ENCODE measurements around the gene ETNPPL. TPM values are rescaled to one million over a fixed set of nuclear protein-coding genes. Genes with fewer than 3 reads are reported as not detected.

The ETNPPL gene
- not detected for total RNA-seq
- total RNA-seq (2013) = not detected

- peak in 2 of 3 donors; percentile 29 to 59 for ATAC-seq
- Mint-ChIP-seq H3K4me1 (peaks cover 18 to 20% of the 10 kb centered on the region in 2 donors), H3K4me3 (peak within 1 kb of the TSS; percentile 88), H3K9me3 (no peaks in the 10 kb centered on the region), H3K36me3 (no peaks in the 10 kb centered on the region), H3K27me3 (ENCODE audit: low read depth in 2 of 2) (peaks cover 22 to 37% of the 10 kb centered on the region in 2 donors), H3K27ac (no peak within 1 kb of the TSS)
- Histone ChIP-seq H3K27me3 (ENCODE audit: control insufficient read depth, insufficient read depth, low read length) (peaks cover 27% of the 10 kb centered on the region), H3K4me1 (ENCODE audit: control insufficient read depth, insufficient read depth, low read length) (peaks cover 10% of the 10 kb centered on the region), H3K36me3 (ENCODE audit: control insufficient read depth, insufficient read depth, low read length) (no peaks in the 10 kb centered on the region), H3K9me3 (ENCODE audit: control insufficient read depth, insufficient read depth, low read length) (no peaks in the 10 kb centered on the region), H3K27ac (ENCODE audit: low read length) (no peak within 1 kb of the TSS), H3K4me3 (ENCODE audit: low read length) (peak within 1 kb of the TSS; percentile 6)
- TF ChIP-seq CTCF (IDR thresholded peaks at IDR 0.05) = no peak
- 2% methylated on average over 61 of the region's 61 CpGs for WGBS (ENCODE audit: insufficient coverage)
- peak in 1 of 2 donors; percentile 44 for DNase-seq
- intact Hi-C loops (cut with micrococcal nuclease) = no loop called here
These were observed at the start of gene ETNPPL for GRCh38 chr4:108762559-108763225. Gene ETNPPL, minus strand, starts transcription at chr4:108763053. Its CDS starts 155 bp downstream, at chr4:108762898.

- intact Hi-C loops (cut with micrococcal nuclease) = no loop called here
- WGBS (ENCODE audit: insufficient coverage) = no CpG with 5 or more reads among the region's 1 CpG
These were observed 48.6 kb upstream of the ETNPPL start for GRCh38 chr4:108811486-108811885.

GRCh38 chr4:108810087-108810486, 47.2 kb upstream of the ETNPPL start:
- no peak for TF ChIP-seq CTCF (IDR thresholded peaks at IDR 0.05)
- Histone ChIP-seq H3K4me1 (ENCODE audit: control insufficient read depth, insufficient read depth, low read length) (no peaks in the 10 kb centered on the region), H3K4me3 (ENCODE audit: low read length) (no peak overlapping the region), H3K36me3 (ENCODE audit: control insufficient read depth, insufficient read depth, low read length) (no peaks in the 10 kb centered on the region), H3K27ac (ENCODE audit: low read length) (no peak overlapping the region), H3K9me3 (ENCODE audit: control insufficient read depth, insufficient read depth, low read length) (no peaks in the 10 kb centered on the region), H3K27me3 (ENCODE audit: control insufficient read depth, insufficient read depth, low read length) (no peaks in the 10 kb centered on the region)
- ATAC-seq = no peak
- Mint-ChIP-seq H3K27ac (no peak overlapping the region), H3K4me3 (no peak overlapping the region), H3K27me3 (ENCODE audit: low read depth in 2 of 2) (peaks cover 4 to 24% of the 10 kb centered on the region in 2 donors), H3K4me1 (no peaks in the 10 kb centered on the region), H3K9me3 (peaks cover 0 to 4% of the 10 kb centered on the region in 2 donors), H3K36me3 (no peaks in the 10 kb centered on the region)
- intact Hi-C loops (cut with micrococcal nuclease) = no loop called here
- WGBS (ENCODE audit: insufficient coverage) = no CpG with 5 or more reads among the region's 1 CpG
- no peak for DNase-seq

More at GRCh38 chr4:108811486-108811885, 48.6 kb upstream of the ETNPPL start:
- H3K4me1 ChIP-seq (ENCODE audit: control insufficient read depth, insufficient read depth, low read length) = no peaks in the 10 kb centered on the region
- no peak for DNase-seq
- no peaks in the 10 kb centered on the region for H3K27me3 ChIP-seq (ENCODE audit: control insufficient read depth, insufficient read depth, low read length)
- H3K36me3 ChIP-seq (ENCODE audit: control insufficient read depth, insufficient read depth, low read length) = no peaks in the 10 kb centered on the region
- H3K27ac ChIP-seq (ENCODE audit: low read length) = no peak overlapping the region
- ATAC-seq = no peak
- Mint-ChIP-seq H3K9me3 (peaks cover 0 to 4% of the 10 kb centered on the region in 2 donors), H3K27me3 (ENCODE audit: low read depth in 2 of 2) (peaks cover 9 to 24% of the 10 kb centered on the region in 2 donors), H3K36me3 (no peaks in the 10 kb centered on the region), H3K27ac (no peak overlapping the region), H3K4me3 (no peak overlapping the region), H3K4me1 (no peaks in the 10 kb centered on the region)
- no peaks in the 10 kb centered on the region for H3K9me3 ChIP-seq (ENCODE audit: control insufficient read depth, insufficient read depth, low read length)
- H3K4me3 ChIP-seq (ENCODE audit: low read length) = no peak overlapping the region
- no peak for TF ChIP-seq CTCF (IDR thresholded peaks at IDR 0.05)
